Measurements from ENCODE around the gene ANXA10. TPM values are rescaled to one million over a fixed set of nuclear protein-coding genes. Genes with fewer than 3 reads are reported as not detected.

ANXA10 gene
- total RNA-seq, 1 donor from 2014 or later, result not detected

- TF ChIP-seq, protein P1, sequence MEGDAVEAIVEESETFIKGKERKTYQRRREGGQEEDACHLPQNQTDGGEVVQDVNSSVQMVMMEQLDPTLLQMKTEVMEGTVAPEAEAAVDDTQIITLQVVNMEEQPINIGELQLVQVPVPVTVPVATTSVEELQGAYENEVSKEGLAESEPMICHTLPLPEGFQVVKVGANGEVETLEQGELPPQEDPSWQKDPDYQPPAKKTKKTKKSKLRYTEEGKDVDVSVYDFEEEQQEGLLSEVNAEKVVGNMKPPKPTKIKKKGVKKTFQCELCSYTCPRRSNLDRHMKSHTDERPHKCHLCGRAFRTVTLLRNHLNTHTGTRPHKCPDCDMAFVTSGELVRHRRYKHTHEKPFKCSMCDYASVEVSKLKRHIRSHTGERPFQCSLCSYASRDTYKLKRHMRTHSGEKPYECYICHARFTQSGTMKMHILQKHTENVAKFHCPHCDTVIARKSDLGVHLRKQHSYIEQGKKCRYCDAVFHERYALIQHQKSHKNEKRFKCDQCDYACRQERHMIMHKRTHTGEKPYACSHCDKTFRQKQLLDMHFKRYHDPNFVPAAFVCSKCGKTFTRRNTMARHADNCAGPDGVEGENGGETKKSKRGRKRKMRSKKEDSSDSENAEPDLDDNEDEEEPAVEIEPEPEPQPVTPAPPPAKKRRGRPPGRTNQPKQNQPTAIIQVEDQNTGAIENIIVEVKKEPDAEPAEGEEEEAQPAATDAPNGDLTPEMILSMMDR (IDR thresholded peaks at IDR 0.05; ENCODE audit: unreplicated experiment), result no peak
- H3K27me3 Mint-ChIP-seq, result no peaks in the 10 kb centered on the region
- H3K4me1 Mint-ChIP-seq (ENCODE audit: low read depth), result no peaks in the 10 kb centered on the region
- no peak overlapping the region for H3K4me3 Mint-ChIP-seq (ENCODE audit: low read depth)
- H3K9me3 Mint-ChIP-seq (ENCODE audit: low read depth), result no peaks in the 10 kb centered on the region
- no peak for DNase-seq (ENCODE audit: low spot score, unreplicated experiment)
- H3K36me3 Mint-ChIP-seq (ENCODE audit: insufficient read depth), result no peaks in the 10 kb centered on the region
- H3K27ac Mint-ChIP-seq, result no peak overlapping the region
These were observed 49.4 kb downstream of the ANXA10 start for GRCh38 chr4:168141733-168142132.

DNA sequence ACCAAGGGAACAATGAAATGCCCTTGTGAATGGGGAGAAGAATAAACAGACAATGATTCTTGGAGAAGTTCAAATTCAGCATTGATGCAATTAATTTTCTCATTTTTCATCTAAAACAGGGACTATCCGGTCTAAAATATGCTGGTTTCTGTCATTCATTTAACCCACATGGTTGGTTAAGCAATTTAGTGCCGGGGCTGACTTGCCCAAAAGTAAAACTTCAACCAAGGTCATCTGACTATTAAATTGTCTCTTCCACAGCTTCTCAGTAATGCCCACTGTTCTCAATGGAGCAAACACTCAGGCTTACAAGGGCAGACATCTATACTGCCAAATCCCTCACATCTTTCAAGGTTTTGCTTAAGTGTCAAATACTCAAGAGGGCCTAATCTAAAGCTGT lies 51.3 kb downstream of the ANXA10 start:
- H3K27me3 Mint-ChIP-seq, result no peaks in the 10 kb centered on the region
- no peak for DNase-seq (ENCODE audit: low spot score, unreplicated experiment)
- no peaks in the 10 kb centered on the region for H3K9me3 Mint-ChIP-seq (ENCODE audit: low read depth)
- H3K36me3 Mint-ChIP-seq (ENCODE audit: insufficient read depth), result no peaks in the 10 kb centered on the region
- H3K4me1 Mint-ChIP-seq (ENCODE audit: low read depth), result no peaks in the 10 kb centered on the region
- TF ChIP-seq, protein P1 (IDR thresholded peaks at IDR 0.05; ENCODE audit: unreplicated experiment), result no peak
- no peak overlapping the region for H3K27ac Mint-ChIP-seq
- no peak overlapping the region for H3K4me3 Mint-ChIP-seq (ENCODE audit: low read depth)

DNA sequence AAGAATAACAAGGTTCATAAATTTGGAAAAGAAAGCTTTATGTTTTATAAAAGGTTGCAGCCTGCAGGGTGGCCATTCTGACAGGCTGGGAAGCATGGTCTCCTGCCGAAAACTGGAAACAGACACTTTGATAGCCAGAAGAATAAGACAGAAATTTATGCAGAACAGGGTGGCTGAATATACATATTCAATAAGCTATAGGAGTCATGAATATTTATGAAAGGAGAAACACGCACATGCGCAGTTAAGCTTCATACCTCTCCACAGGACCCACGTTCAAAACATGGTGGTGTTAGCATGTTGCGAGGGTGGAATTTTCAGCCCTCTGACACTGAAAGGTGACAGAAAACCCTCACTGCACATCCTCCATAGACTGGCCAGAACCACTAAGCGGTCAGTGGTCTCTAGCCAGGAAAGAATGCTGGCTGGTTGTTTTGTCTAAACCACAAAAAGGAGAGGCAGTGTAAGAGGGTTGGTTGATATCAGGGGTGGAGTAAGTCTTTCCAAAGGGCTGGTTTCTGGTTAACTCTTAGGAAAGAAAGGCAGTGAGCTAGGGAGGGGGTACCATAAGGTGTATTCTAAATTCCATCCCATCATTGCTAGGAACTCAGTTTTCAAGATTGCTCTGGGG lies 58.2 kb downstream of the ANXA10 start:
- Mint-ChIP-seq H3K4me1 (ENCODE audit: low read depth) (no peaks in the 10 kb centered on the region), H3K9me3 (ENCODE audit: low read depth) (no peaks in the 10 kb centered on the region), H3K27ac (no peak overlapping the region), H3K27me3 (no peaks in the 10 kb centered on the region), H3K4me3 (ENCODE audit: low read depth) (no peak overlapping the region), H3K36me3 (ENCODE audit: insufficient read depth) (no peaks in the 10 kb centered on the region)
- no peak for DNase-seq (ENCODE audit: low spot score, unreplicated experiment)
- TF ChIP-seq, protein P1 (IDR thresholded peaks at IDR 0.05; ENCODE audit: unreplicated experiment), result no peak

GRCh38 chr4:168151327-168151726 lies 59.0 kb downstream of the ANXA10 start:
- DNase-seq (ENCODE audit: low spot score, unreplicated experiment), result no peak
- H3K36me3 Mint-ChIP-seq (ENCODE audit: insufficient read depth), result no peaks in the 10 kb centered on the region
- TF ChIP-seq, protein P1 (IDR thresholded peaks at IDR 0.05; ENCODE audit: unreplicated experiment), result no peak
- no peaks in the 10 kb centered on the region for H3K9me3 Mint-ChIP-seq (ENCODE audit: low read depth)
- H3K27me3 Mint-ChIP-seq, result no peaks in the 10 kb centered on the region
- no peaks in the 10 kb centered on the region for H3K4me1 Mint-ChIP-seq (ENCODE audit: low read depth)
- no peak overlapping the region for H3K4me3 Mint-ChIP-seq (ENCODE audit: low read depth)
- no peak overlapping the region for H3K27ac Mint-ChIP-seq

GRCh38 chr4:168152837-168153500 lies 60.6 kb downstream of the ANXA10 start:
- Mint-ChIP-seq H3K9me3 (ENCODE audit: low read depth) (no peaks in the 10 kb centered on the region), H3K36me3 (ENCODE audit: insufficient read depth) (no peaks in the 10 kb centered on the region), H3K27me3 (no peaks in the 10 kb centered on the region), H3K4me3 (ENCODE audit: low read depth) (no peak overlapping the region), H3K4me1 (ENCODE audit: low read depth) (no peaks in the 10 kb centered on the region), H3K27ac (no peak overlapping the region)
- no peak for DNase-seq (ENCODE audit: low spot score, unreplicated experiment)
- TF ChIP-seq, protein P1 (IDR thresholded peaks at IDR 0.05; ENCODE audit: unreplicated experiment), result no peak
